Anterior cingulate cortex (tissue), 58 donors: ENCODE results near the gene MB.
A peak's percentile ranks its signal among the peaks of the same experiment; 100 is the strongest.
"Not testable (repeated sequence)": the region's sequence is repeated elsewhere in the genome, so short reads cannot be mapped to it uniquely, and the experiment has no call there.

Experiments
- DNase-seq, 58 donors: peaks; one replicate each; lab custom pipeline; 2025; lab: John Stamatoyannopoulos, UW

Gene MB

GRCh38 chr22:35617137-35617755, at the start of gene MB:
Gene MB (minus strand): TSS chr22:35617329. CDS start chr22:35617257, 72 bp downstream.
- DNase-seq: no peak

- DNase-seq: not testable (repeated sequence)
These were observed 49.6 kb upstream of the MB start for GRCh38 chr22:35666699-35667098.

GRCh38 chr22:35664955-35665587, 47.9 kb upstream of the MB start:
- no peak for DNase-seq

- DNase-seq: no peak
These were observed 46.2 kb upstream of the MB start for GRCh38 chr22:35663371-35663770.

GRCh38 chr22:35662914-35663313, 45.8 kb upstream of the MB start:
- DNase-seq: no peak

GRCh38 chr22:35661464-35661863, 44.3 kb upstream of the MB start:
- DNase-seq: no peak

GRCh38 chr22:35660291-35661127, 43.4 kb upstream of the MB start:
- DNase-seq: no peak

- DNase-seq: no peak
These were observed 40.6 kb upstream of the MB start for GRCh38 chr22:35657571-35658312.

GRCh38 chr22:35656284-35656752, 39.2 kb upstream of the MB start:
- DNase-seq: no peak

GRCh38 chr22:35653824-35654223, 36.7 kb upstream of the MB start:
- DNase-seq: no peak

GRCh38 chr22:35651085-35651484, 34.0 kb upstream of the MB start:
- no peak for DNase-seq

- DNase-seq: no peak
These were observed 32.6 kb upstream of the MB start for GRCh38 chr22:35649636-35650250.

GRCh38 chr22:35649026-35649553, 32.0 kb upstream of the MB start:
- no peak for DNase-seq

- peak in 19 of 58 donors; percentile 8 to 50 (median 29) for DNase-seq
These were observed 31.2 kb upstream of the MB start, which contains the start of gene APOL6 for GRCh38 chr22:35648066-35649025. Gene APOL6 (plus strand): TSS chr22:35648446. CDS start chr22:35656426, 7,980 bp downstream.

- no peak for DNase-seq
These were observed 28.5 kb upstream of the MB start for GRCh38 chr22:35645646-35646045.

- DNase-seq: no peak
These were observed 26.9 kb upstream of the MB start for GRCh38 chr22:35643991-35644390.

- no peak for DNase-seq
These were observed 25.2 kb upstream of the MB start for GRCh38 chr22:35642305-35642741.

- no peak for DNase-seq
These were observed 24.5 kb upstream of the MB start for GRCh38 chr22:35641494-35642120.
